A549 treated with ZK216348 at 1 μM for 4 hours (cell line): ENCODE results near the gene URGCP. TPM values are rescaled to one million over a fixed set of nuclear protein-coding genes. Genes with fewer than 3 reads are reported as not detected.

ENCODE experiments used
- total RNA-seq: library from RNA; stranded (reverse); fragments of 200-300 nt; extraction: Qiagen RNA extraction; gene quantifications from 5 replicates; pipeline ENCODE4 v1.2.3, GENCODE V29; 2022; ENCODE audit warnings: low read depth

Gene URGCP
- total RNA-seq = 23.5 to 28.8 TPM (median 26.8 TPM) in 5 replicates

GRCh38 chr7:43906331-43907010 lies at the start of gene URGCP:
TSS of gene URGCP (minus strand) at chr7:43906596. CDS start at chr7:43906575, 21 bp downstream.

GRCh38 chr7:43925984-43926797 lies 19.8 kb upstream of the URGCP start, which contains the start of gene UBE2D4:
TSS of gene UBE2D4 (plus strand) at chr7:43926436. CDS start at chr7:43926533, 97 bp downstream.

GRCh38 chr7:43869006-43869866 lies 37.2 kb downstream of the URGCP start, which contains the start of gene MRPS24:
TSS of gene MRPS24 (minus strand) at chr7:43869517. CDS start at chr7:43869495, 22 bp downstream.

Other genes with a start within 250 kb of the URGCP start
- gene COA1, start 177.1 kb downstream of the URGCP start, total RNA-seq = 86.3 to 105 TPM (median 88.6 TPM) in 5 replicates
- gene BLVRA, start 147.9 kb downstream of the URGCP start, total RNA-seq = 69.0 to 85.8 TPM (median 72.2 TPM) in 5 replicates
- gene MRPS24, start 37.1 kb downstream of the URGCP start, total RNA-seq = 205 to 254 TPM (median 243 TPM) in 5 replicates
- gene UBE2D4, start 19.8 kb upstream of the URGCP start, total RNA-seq = 7.9 to 11.6 TPM (median 11.4 TPM) in 5 replicates
- gene SPDYE1, start 91.3 kb upstream of the URGCP start, total RNA-seq = not detected in 5 replicates
- gene DBNL, start 138.1 kb upstream of the URGCP start, total RNA-seq = 52.8 to 80.1 TPM (median 71.0 TPM) in 5 replicates
- not detected in 5 replicates for gene PGAM2, start 159.0 kb upstream of the URGCP start, total RNA-seq
- 3.6 to 9.5 TPM (median 7.1 TPM) in 5 replicates for gene POLM, start 175.9 kb upstream of the URGCP start, total RNA-seq
- 0.24 TPM in 1 of 5 replicates, not detected in the others for gene AEBP1, start 197.7 kb upstream of the URGCP start, total RNA-seq
- gene POLD2, start 217.0 kb upstream of the URGCP start, total RNA-seq = 110 to 168 TPM (median 158 TPM) in 5 replicates
- not detected in 5 replicates for gene MYL7, start 234.7 kb upstream of the URGCP start, total RNA-seq